Measurements from ENCODE around the gene LSM12. TPM values are rescaled to one million over a fixed set of nuclear protein-coding genes. Genes with fewer than 3 reads are reported as not detected.

The LSM12 gene
- total and polyA plus RNA-seq, 2 donors (not counting 3 experiments of a cell fraction or from before 2014, with no cell fraction given) = 36.5 to 68.9 TPM

- H3K36me3 ChIP-seq (ENCODE audit: control insufficient read depth in 2 of 2, extremely low read depth in 1 of 2, insufficient read depth in 2 of 2, low read length in 2 of 2) = peaks cover 0 to 6% of the 10 kb centered on the region in 2 experiments
- H3K4me1 ChIP-seq (ENCODE audit: control insufficient read depth, extremely low read depth, insufficient read depth, low read length) = peaks cover 23% of the 10 kb centered on the region
- H3K9me3 ChIP-seq (replicated peaks; ENCODE audit: control insufficient read depth, insufficient read depth, low read length) = no peaks in the 10 kb centered on the region
- ChIA-PET POLR2A (no interaction called here), CTCF (interaction anchor here (0.7 to 3.8 kb wide), 7 partner anchors 10 to 56 kb away, joined by 3 to 30 read pairs (median 4); no protein-coding TSS in a partner anchor)
- H3K79me2 ChIP-seq (ENCODE audit: control insufficient read depth, insufficient read depth, low read length) = no peaks in the 10 kb centered on the region
- FAIRE-seq (no peak), DNase-seq (ENCODE audit: low read depth, low spot score) (no peak)
- H3K9me1 ChIP-seq (replicated peaks; ENCODE audit: control insufficient read depth, extremely low read depth, insufficient read depth, low read length) = no peaks in the 10 kb centered on the region
- H3K27me3 ChIP-seq (ENCODE audit: control insufficient read depth in 2 of 2, insufficient read depth in 2 of 2, low read length in 2 of 2) = no peaks in the 10 kb centered on the region
- H3K27ac ChIP-seq (ENCODE audit: insufficient read depth, low read depth, low read length) = peak overlapping the region; percentile 83
- H2AFZ ChIP-seq (ENCODE audit: low read depth, low read length) = no peak overlapping the region
- no peak overlapping the region for H3K4me2 ChIP-seq (ENCODE audit: insufficient read depth, low read length)
- intact Hi-C loops (cut with micrococcal nuclease) = no loop called here
- no peak for TF ChIP-seq GATA2 (IDR thresholded peaks at IDR 0.05; ENCODE audit: insufficient read depth, insufficient read length, low read depth, low read length)
- no peak for TF ChIP-seq MAX (IDR thresholded peaks at IDR 0.05; ENCODE audit: insufficient read depth, insufficient read length)
- no peak for TF ChIP-seq FOS (IDR thresholded peaks at IDR 0.05; ENCODE audit: borderline replicate concordance, insufficient read depth, low read length)
- no peaks in the 10 kb centered on the region for H4K20me1 ChIP-seq (replicated peaks; ENCODE audit: control insufficient read depth, extremely low read depth, insufficient read depth, low read length)
- BruUV-seq (replicated peaks) = no TSS peak
- dilution Hi-C loops (cut with MboI; ENCODE audit: extremely low pct_ligation_motif_present, low sequenced_read_pairs) = no loop called here
- peak overlapping the region; percentile 19 for H3K9ac ChIP-seq (replicated peaks; ENCODE audit: extremely low read depth, insufficient read depth, low read length)
- no peak overlapping the region for H3K4me3 ChIP-seq (replicated peaks in 1 of 3; ENCODE audit: insufficient read depth in 1 of 3, low read depth in 1 of 3, low read length in 3 of 3)
These were observed 30.9 kb upstream of the LSM12 start for GRCh38 chr17:44097110-44097958.
